Activated T-helper 2 cell treated with anti-CD3 and anti-CD28 coated beads, Interferon-gamma antibody, Interleukin-2, Interleukin-4, amounts not matched to agents 10 μg/mL and 5 μg/mL and 100 μg/mL, durations not matched to agents 14 hours and 24 hours and 36 hours (primary cell): ENCODE results near the gene KRTAP10-11. TPM values are rescaled to one million over a fixed set of nuclear protein-coding genes. Genes with fewer than 3 reads are reported as not detected.
"Not testable (repeated sequence)": the region's sequence is repeated elsewhere in the genome, so short reads cannot be mapped to it uniquely, and the experiment has no call there.

Source experiments
- DNase-seq: peaks from one replicate; pipeline ENCODE4 v3.0.0; 2021; ENCODE audit warnings: low spot score
- H3K27ac Mint-ChIP-seq: one replicate; pipeline ENCODE4 v1.8.0; 2021; ENCODE audit warnings: mixed read lengths
- H3K27me3 Mint-ChIP-seq: one replicate; pipeline ENCODE4 v1.8.0; 2021; ENCODE audit warnings: low read depth, mixed read lengths
- H3K36me3 Mint-ChIP-seq: one replicate; pipeline ENCODE4 v1.8.0; 2021; ENCODE audit warnings: low read depth, mixed read lengths
- H3K4me1 Mint-ChIP-seq: one replicate; pipeline ENCODE4 v1.8.0; 2021; ENCODE audit warnings: low read depth, mixed read lengths
- H3K4me3 Mint-ChIP-seq: one replicate; pipeline ENCODE4 v1.8.0; 2021; ENCODE audit warnings: low read depth, mild to moderate bottlenecking, moderate library complexity, mixed read lengths
- H3K9me3 Mint-ChIP-seq: one replicate; pipeline ENCODE4 v1.8.0; 2021; ENCODE audit warnings: mixed read lengths
- intact Hi-C: fragments of 100-400 bp; cut with micrococcal nuclease; formaldehyde crosslinking; loops from one replicate; pipeline ENCODE4 v1.15.1; 2023
- total RNA-seq: library from RNA; stranded (reverse); gene quantifications from 2 replicates; pipeline ENCODE4 v1.2.3, GENCODE V29; 2022

KRTAP10-11 gene
- total RNA-seq, 1 donor from 2014 or later, result not detected

GRCh38 chr21:44687671-44688070, 41.5 kb downstream of the KRTAP10-11 start:
- peaks cover 6% of the 10 kb centered on the region for H3K4me1 Mint-ChIP-seq
- H3K27ac Mint-ChIP-seq, result no peak overlapping the region
- DNase-seq, result peak; percentile 2
- peaks cover 16% of the 10 kb centered on the region for H3K27me3 Mint-ChIP-seq
- H3K36me3 Mint-ChIP-seq, result no peaks in the 10 kb centered on the region
- H3K4me3 Mint-ChIP-seq, result no peak overlapping the region
- H3K9me3 Mint-ChIP-seq, result peaks cover 4% of the 10 kb centered on the region
- intact Hi-C loops, result no loop called here

DNA sequence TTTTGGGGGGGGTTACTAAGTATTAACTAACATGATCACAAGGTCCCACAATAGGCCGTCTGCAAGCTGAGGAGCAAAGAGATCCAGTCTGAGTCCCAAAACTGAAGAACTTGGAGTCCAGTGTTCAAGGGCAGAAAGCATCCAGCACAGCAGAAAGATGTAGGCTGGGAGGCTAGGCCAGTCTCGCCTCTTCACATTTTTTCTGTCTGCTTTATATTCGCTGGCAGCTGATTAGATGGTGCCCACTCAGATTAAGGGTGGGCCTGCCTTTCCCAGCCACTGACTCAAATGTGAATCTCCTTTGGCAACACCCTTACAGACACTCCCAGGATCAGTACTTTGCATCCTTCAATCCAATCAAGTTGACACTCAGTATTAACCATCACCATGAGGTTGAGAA, 43.5 kb downstream of the KRTAP10-11 start:
- DNase-seq, H3K27ac Mint-ChIP-seq, H3K36me3 Mint-ChIP-seq, H3K4me3 Mint-ChIP-seq, intact Hi-C loops, H3K4me1 Mint-ChIP-seq: not testable (repeated sequence)
- peaks cover 20% of the 10 kb centered on the region for H3K9me3 Mint-ChIP-seq
- peaks cover 20% of the 10 kb centered on the region for H3K27me3 Mint-ChIP-seq

DNA sequence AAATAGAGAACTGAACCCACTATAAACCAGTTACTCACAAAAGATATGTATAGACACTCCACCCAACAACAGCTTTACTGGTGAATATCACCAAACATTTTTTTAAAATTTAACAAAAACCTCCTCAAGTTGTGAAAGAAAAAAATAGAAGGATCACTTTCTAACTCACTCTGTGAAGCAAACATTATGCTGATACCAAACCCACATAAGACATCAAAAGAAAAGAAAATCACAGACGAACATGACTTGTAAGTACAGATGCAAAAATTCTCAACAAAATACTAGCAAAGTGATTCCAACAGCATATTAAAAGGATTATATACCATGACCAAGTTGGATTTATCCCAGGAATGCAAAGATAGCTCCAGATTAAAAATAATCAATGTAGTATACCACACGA, 45.5 kb downstream of the KRTAP10-11 start:
- H3K27me3 Mint-ChIP-seq, result peaks cover 28% of the 10 kb centered on the region
- peaks cover 1% of the 10 kb centered on the region for H3K4me1 Mint-ChIP-seq
- peaks cover 20% of the 10 kb centered on the region for H3K9me3 Mint-ChIP-seq
- no peak for DNase-seq
- H3K4me3 Mint-ChIP-seq, result no peak overlapping the region
- H3K27ac Mint-ChIP-seq, result no peak overlapping the region
- no peaks in the 10 kb centered on the region for H3K36me3 Mint-ChIP-seq
- intact Hi-C loops, result no loop called here

GRCh38 chr21:44692798-44693512, 46.7 kb downstream of the KRTAP10-11 start:
- no peak for DNase-seq
- Mint-ChIP-seq H3K4me1 (no peaks in the 10 kb centered on the region), H3K4me3 (no peak overlapping the region), H3K9me3 (peaks cover 20% of the 10 kb centered on the region), H3K27me3 (peaks cover 38% of the 10 kb centered on the region), H3K27ac (no peak overlapping the region), H3K36me3 (no peaks in the 10 kb centered on the region)
- intact Hi-C loops, result no loop called here

GRCh38 chr21:44694776-44695175, 48.6 kb downstream of the KRTAP10-11 start:
- Mint-ChIP-seq H3K36me3 (no peaks in the 10 kb centered on the region), H3K27me3 (peaks cover 49% of the 10 kb centered on the region), H3K4me1 (no peaks in the 10 kb centered on the region), H3K9me3 (peaks cover 20% of the 10 kb centered on the region), H3K4me3 (no peak overlapping the region), H3K27ac (no peak overlapping the region)
- intact Hi-C loops, result no loop called here
- peak; percentile 5 for DNase-seq

DNA sequence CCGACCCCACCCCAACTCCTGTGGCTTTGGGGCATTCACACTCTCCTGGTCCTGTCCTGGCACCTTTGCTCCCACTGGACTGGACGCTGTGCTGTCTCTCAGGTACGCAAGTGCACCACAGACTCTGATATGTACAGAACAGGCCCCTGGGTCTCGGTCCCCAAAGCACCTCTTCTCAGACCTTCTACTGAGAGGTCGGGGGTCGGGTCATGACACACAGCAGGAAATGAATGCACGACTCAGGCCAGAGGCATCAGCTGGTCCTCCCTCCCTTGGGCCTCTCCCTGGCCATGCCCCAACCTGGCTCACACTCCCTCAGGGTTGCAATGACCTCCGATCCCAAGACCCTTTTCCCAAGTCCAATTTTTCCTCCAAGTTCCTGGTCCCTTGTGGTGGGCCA, 49.0 kb downstream of the KRTAP10-11 start:
- intact Hi-C loops, result no loop called here

DNA sequence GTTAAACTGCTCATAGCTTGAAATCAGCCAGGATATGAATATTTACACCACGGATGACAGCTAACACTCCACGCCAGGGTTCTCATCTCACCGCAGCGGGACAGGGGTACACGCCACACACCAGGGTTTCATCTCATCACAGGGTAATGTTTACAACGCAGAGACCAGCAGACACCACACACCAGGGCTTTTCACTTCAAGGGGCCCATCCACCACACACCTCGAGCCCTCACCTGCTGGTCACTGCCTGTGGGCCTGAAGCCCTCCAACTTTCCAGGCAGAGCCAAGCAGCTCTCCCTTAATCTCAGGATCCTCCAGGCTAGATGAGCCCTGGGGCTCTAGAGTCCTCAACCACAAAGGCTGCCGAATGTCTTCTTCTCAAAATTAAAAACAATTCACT, 49.4 kb downstream of the KRTAP10-11 start:
- intact Hi-C loops, result no loop called here
- Mint-ChIP-seq H3K36me3 (no peaks in the 10 kb centered on the region), H3K4me3 (no peak overlapping the region), H3K27me3 (peaks cover 51% of the 10 kb centered on the region), H3K9me3 (peaks cover 20% of the 10 kb centered on the region), H3K4me1 (no peaks in the 10 kb centered on the region), H3K27ac (no peak overlapping the region)
- peak; percentile 4 for DNase-seq

More for the DNA sequence above, 49.0 kb downstream of the KRTAP10-11 start:
- DNase-seq, result peak; percentile 4
- no peaks in the 10 kb centered on the region for H3K36me3 Mint-ChIP-seq
- peaks cover 51% of the 10 kb centered on the region for H3K27me3 Mint-ChIP-seq
- peaks cover 20% of the 10 kb centered on the region for H3K9me3 Mint-ChIP-seq
- no peaks in the 10 kb centered on the region for H3K4me1 Mint-ChIP-seq
- H3K4me3 Mint-ChIP-seq, result no peak overlapping the region
- no peak overlapping the region for H3K27ac Mint-ChIP-seq

- Mint-ChIP-seq H3K27me3 (peaks cover 52% of the 10 kb centered on the region), H3K9me3 (peaks cover 20% of the 10 kb centered on the region), H3K4me1 (no peaks in the 10 kb centered on the region), H3K36me3 (no peaks in the 10 kb centered on the region), H3K27ac (no peak overlapping the region), H3K4me3 (no peak overlapping the region)
- intact Hi-C loops, result no loop called here
- peak; percentile 3 for DNase-seq
Observed at GRCh38 chr21:44696572-44696971, 50.4 kb downstream of the KRTAP10-11 start.

Other genes with a start within 250 kb of the KRTAP10-11 start
- gene LRRC3, start 190.9 kb upstream of the KRTAP10-11 start, total RNA-seq, result 2.2 and 2.3 TPM in 2 replicates
- not detected in 2 replicates for gene KRTAP10-1, start 106.2 kb upstream of the KRTAP10-11 start, total RNA-seq
- gene KRTAP10-2, start 94.9 kb upstream of the KRTAP10-11 start, total RNA-seq, result not detected in 2 replicates
- gene KRTAP10-3, start 87.6 kb upstream of the KRTAP10-11 start, total RNA-seq, result not detected in 2 replicates
- not detected in 2 replicates for gene KRTAP10-4, start 72.7 kb upstream of the KRTAP10-11 start, total RNA-seq
- not detected in 2 replicates for gene KRTAP10-5, start 65.8 kb upstream of the KRTAP10-11 start, total RNA-seq
- not detected in 2 replicates for gene KRTAP10-6, start 53.9 kb upstream of the KRTAP10-11 start, total RNA-seq
- not detected in 2 replicates for gene KRTAP10-7, start 45.8 kb upstream of the KRTAP10-11 start, total RNA-seq
- not detected in 2 replicates for gene KRTAP10-8, start 34.3 kb upstream of the KRTAP10-11 start, total RNA-seq
- not detected in 2 replicates for gene KRTAP10-9, start 19.3 kb upstream of the KRTAP10-11 start, total RNA-seq
- gene KRTAP10-10, start 9.1 kb upstream of the KRTAP10-11 start, total RNA-seq, result not detected in 2 replicates
- not detected in 2 replicates for gene KRTAP12-4, start 8.2 kb downstream of the KRTAP10-11 start, total RNA-seq
- gene KRTAP12-3, start 11.5 kb downstream of the KRTAP10-11 start, total RNA-seq, result not detected in 2 replicates
- not detected in 2 replicates for gene KRTAP12-2, start 20.5 kb downstream of the KRTAP10-11 start, total RNA-seq
- not detected in 2 replicates for gene KRTAP12-1, start 35.7 kb downstream of the KRTAP10-11 start, total RNA-seq
- not detected in 2 replicates for gene KRTAP10-12, start 50.8 kb downstream of the KRTAP10-11 start, total RNA-seq
- gene TSPEAR, start 65.2 kb downstream of the KRTAP10-11 start, total RNA-seq, result not detected in 2 replicates
- gene UBE2G2, start 155.4 kb downstream of the KRTAP10-11 start, total RNA-seq, result 118 and 119 TPM in 2 replicates
- 86.1 and 87.0 TPM in 2 replicates for gene SUMO3, start 171.6 kb downstream of the KRTAP10-11 start, total RNA-seq
- gene PTTG1IP, start 227.3 kb downstream of the KRTAP10-11 start, total RNA-seq, result 48.1 and 48.3 TPM in 2 replicates